ENCODE results near the gene PTPRT.

DNA sequence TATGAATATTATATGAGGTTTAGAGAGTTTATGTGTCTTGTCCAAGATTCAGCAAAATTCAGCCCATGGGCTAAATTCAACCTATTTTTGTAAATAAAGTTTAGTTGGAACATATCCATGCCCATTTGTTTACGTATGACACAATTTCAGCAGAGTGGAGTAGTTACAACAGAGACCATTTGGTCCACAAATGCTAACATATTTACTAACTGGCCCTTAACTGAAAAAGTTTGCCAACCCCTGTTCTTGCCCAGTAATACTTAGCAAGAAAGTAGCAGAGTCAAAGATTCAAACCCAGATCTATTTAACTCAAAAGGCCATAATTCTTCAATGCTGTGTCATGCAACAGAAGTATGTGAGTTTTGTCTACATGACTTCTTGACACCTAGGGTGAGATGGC lies 561.0 kb downstream of the PTPRT start:
- TF ChIP-seq, protein P1, sequence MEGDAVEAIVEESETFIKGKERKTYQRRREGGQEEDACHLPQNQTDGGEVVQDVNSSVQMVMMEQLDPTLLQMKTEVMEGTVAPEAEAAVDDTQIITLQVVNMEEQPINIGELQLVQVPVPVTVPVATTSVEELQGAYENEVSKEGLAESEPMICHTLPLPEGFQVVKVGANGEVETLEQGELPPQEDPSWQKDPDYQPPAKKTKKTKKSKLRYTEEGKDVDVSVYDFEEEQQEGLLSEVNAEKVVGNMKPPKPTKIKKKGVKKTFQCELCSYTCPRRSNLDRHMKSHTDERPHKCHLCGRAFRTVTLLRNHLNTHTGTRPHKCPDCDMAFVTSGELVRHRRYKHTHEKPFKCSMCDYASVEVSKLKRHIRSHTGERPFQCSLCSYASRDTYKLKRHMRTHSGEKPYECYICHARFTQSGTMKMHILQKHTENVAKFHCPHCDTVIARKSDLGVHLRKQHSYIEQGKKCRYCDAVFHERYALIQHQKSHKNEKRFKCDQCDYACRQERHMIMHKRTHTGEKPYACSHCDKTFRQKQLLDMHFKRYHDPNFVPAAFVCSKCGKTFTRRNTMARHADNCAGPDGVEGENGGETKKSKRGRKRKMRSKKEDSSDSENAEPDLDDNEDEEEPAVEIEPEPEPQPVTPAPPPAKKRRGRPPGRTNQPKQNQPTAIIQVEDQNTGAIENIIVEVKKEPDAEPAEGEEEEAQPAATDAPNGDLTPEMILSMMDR (IDR thresholded peaks at IDR 0.05), result no peak
- TF ChIP-seq POLR2A (IDR thresholded peaks at IDR 0.05), result no peak

All from Peyer's patch (tissue), 4 donors.